Activated CD4-positive, alpha-beta T cell treated with anti-CD3 and anti-CD28 coated beads, Interleukin-2, amount 10 ng/mL, durations not matched to agents 24 days and 14 days (primary cell): Measurements from ENCODE around the gene BAK1. TPM values are rescaled to one million over a fixed set of nuclear protein-coding genes. Genes with fewer than 3 reads are reported as not detected.

Experiments used
- DNase-seq: peaks from one replicate; pipeline ENCODE4 v3.0.0; 2022
- H3K27ac Mint-ChIP-seq: one replicate; pipeline ENCODE4 v1.8.0; 2022; ENCODE audit warnings: mild to moderate bottlenecking, mixed read lengths
- H3K27me3 Mint-ChIP-seq: one replicate; pipeline ENCODE4 v1.8.0; 2022; ENCODE audit warnings: mixed read lengths
- H3K36me3 Mint-ChIP-seq: one replicate; pipeline ENCODE4 v1.8.0; 2022; ENCODE audit warnings: low read depth, mild to moderate bottlenecking, mixed read lengths
- H3K4me1 Mint-ChIP-seq: one replicate; pipeline ENCODE4 v1.8.0; 2021; ENCODE audit warnings: mixed read lengths
- H3K4me3 Mint-ChIP-seq: one replicate; pipeline ENCODE4 v1.8.0; 2022; ENCODE audit warnings: mild to moderate bottlenecking, moderate library complexity, mixed read lengths
- H3K9me3 Mint-ChIP-seq: one replicate; pipeline ENCODE4 v1.8.0; 2021; ENCODE audit warnings: mixed read lengths
- intact Hi-C: fragments of 100-400 bp; cut with micrococcal nuclease; formaldehyde crosslinking; loops from one replicate; pipeline ENCODE4 v1.15.1; 2023
- total RNA-seq: library from RNA; stranded (reverse); gene quantifications from 2 replicates; pipeline ENCODE4 v1.2.3, GENCODE V29; 2022

BAK1 gene
- total RNA-seq, 1 donor from 2014 or later = 54.7 TPM

DNA sequence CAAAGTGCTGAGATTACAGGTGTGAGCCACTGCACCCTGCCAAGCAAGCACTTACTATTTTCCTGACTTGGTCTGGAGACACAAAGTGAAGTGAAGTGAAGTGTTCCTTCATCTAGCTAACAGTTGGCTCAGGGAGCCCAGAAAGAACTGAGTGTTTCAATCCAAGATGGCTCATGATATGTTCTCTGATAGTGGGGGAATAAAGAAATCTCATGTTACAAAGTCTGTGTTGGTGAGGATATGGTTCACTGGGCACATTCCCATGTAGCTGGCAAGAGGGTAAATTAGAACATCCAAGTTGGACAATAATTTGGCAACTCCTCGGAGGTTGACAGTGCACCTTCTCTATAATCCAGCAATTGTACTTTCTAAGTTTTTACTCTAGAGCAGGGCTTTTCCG, 36.0 kb upstream of the BAK1 start:
- H3K4me1 Mint-ChIP-seq = peaks cover 22% of the 10 kb centered on the region
- no peaks in the 10 kb centered on the region for H3K9me3 Mint-ChIP-seq
- no peaks in the 10 kb centered on the region for H3K36me3 Mint-ChIP-seq
- DNase-seq = no peak
- H3K27ac Mint-ChIP-seq = no peak overlapping the region
- H3K27me3 Mint-ChIP-seq = no peaks in the 10 kb centered on the region
- intact Hi-C loops = no loop called here
- H3K4me3 Mint-ChIP-seq = no peak overlapping the region

DNA sequence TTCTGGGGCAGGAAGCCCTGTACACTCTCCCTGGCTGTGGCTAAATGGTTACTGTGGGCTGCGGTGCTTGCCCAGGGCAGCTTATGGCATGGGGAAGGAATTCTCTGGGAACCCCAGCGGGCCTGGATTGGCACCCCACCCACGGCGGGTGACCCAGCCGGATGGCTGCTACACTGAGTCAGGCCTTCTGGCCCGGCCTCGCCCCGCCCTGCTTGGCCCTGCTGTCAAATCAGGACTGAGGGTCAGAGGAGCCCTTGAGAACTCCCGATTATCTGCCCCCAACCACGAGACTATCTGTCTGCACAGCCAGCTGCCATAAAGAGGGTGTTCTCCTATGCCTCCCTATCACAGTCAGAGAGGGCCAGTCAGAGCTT, 33.7 kb upstream of the BAK1 start:
- Mint-ChIP-seq H3K4me3 (no peak overlapping the region), H3K9me3 (no peaks in the 10 kb centered on the region), H3K36me3 (no peaks in the 10 kb centered on the region), H3K27ac (no peak overlapping the region), H3K4me1 (peaks cover 5% of the 10 kb centered on the region), H3K27me3 (peaks cover 3% of the 10 kb centered on the region)
- intact Hi-C loops = no loop called here
- DNase-seq = no peak

DNA sequence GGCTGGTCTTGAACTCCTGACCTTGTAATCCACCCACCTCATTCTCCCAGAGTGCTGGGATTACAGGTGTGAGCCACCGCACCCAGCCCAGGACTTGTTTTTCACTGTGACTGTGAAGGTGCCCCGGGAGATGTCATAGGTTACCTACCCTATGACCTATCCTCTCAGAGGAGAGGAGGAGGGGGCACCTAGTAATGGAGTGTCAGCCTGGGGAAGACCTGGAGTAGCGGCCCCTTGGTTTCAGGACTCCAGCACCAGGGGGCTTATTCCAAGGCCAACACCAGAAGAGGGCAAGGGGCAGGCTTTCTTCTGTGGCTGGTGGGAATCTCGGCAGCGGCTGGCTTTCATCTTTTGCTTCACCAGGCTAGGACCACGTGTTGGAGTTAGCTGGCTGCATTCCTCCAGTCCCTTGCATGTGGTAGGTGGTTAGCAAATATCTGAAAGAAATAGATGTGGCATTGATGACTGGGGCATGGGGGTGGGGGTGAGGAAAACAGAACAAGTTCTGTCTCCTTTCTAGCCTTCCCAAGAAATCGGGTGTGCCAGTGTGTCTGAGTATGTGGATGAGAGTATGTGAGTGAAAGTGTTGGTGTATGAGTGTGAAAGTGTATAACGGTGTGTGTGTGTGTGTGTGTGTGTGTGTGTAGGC, 33.2 kb upstream of the BAK1 start:
- H3K4me3 Mint-ChIP-seq = no peak overlapping the region
- no peaks in the 10 kb centered on the region for H3K9me3 Mint-ChIP-seq
- H3K4me1 Mint-ChIP-seq = peaks cover 3% of the 10 kb centered on the region

DNA sequence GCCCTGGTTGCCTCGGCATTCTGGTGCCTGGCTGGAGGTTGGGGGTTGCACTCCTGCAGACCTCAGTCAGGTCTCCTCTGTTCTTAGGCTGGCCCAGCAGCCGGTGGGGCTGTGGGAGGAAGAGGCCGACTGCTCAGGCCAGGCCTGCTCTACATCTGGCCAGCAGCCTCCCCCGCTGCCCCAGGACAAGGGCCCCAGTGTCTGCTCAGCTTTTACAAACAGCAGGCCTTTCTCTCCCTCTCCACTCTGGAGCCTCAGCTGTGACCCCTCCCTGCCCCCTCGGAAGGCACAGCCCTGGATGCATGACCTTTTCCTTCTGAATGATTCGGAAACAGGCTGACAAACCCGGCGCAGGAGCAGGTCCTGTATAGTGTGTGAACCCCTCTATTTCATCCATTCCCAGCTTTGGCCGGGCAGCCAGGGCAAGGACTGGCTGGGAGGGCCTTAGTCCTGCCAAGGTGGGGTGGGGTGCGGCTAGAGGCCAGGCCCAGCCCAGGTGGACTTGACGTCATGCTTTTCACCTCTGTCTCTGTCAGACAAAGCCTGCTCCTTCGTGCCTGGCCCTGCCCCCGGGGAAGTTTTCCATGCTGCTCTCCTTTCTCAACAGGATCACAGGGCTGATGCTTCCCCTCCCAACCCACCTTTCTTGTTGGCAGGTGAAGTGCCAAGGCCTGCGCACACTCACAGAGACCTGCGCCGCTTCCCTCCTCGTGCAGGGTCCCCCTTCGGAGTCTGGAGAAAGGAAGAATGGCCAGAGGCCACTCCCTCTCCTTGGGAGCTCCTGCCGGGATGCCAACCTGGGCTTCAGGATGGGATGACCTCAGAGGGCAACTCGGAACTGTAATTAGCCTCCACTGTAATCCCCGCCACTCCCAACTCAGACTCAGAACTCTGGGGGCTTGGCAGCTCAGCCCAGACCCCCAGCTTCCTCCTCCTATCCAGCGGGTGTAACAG, 31.0 kb upstream of the BAK1 start:
- no peak for DNase-seq
- intact Hi-C loops = no loop called here
- no peak overlapping the region for H3K4me3 Mint-ChIP-seq
- H3K27me3 Mint-ChIP-seq = peaks cover 3% of the 10 kb centered on the region
- peaks cover 1% of the 10 kb centered on the region for H3K4me1 Mint-ChIP-seq
- H3K36me3 Mint-ChIP-seq = no peaks in the 10 kb centered on the region
- H3K9me3 Mint-ChIP-seq = no peaks in the 10 kb centered on the region
- H3K27ac Mint-ChIP-seq = no peak overlapping the region

More for the DNA sequence above, 33.2 kb upstream of the BAK1 start:
- Mint-ChIP-seq H3K27ac (no peak overlapping the region), H3K36me3 (no peaks in the 10 kb centered on the region), H3K27me3 (peaks cover 3% of the 10 kb centered on the region)
- intact Hi-C loops = no loop called here
- DNase-seq = no peak

DNA sequence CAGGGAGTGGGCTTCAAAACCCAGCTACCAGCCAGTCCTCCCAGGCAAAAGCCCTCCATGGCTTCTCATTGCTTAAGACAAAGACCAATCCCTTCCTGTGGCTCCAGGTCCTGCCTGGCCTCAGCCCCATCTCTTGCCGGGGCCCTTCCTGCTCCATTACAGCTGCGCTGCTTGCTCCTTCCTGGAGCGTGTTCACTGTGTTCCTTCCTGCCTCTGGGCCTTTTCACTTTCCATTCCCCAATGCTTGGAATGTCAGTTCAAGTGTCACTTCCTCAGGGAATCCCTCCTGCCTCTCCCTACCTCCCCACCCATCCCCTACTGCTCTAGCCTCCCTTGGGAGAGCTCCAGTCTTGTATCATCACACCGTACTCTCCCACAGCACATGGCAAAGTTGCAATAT, 30.0 kb upstream of the BAK1 start:
- no peak overlapping the region for H3K4me3 Mint-ChIP-seq
- H3K9me3 Mint-ChIP-seq = no peaks in the 10 kb centered on the region
- intact Hi-C loops = no loop called here
- peaks cover 5% of the 10 kb centered on the region for H3K27me3 Mint-ChIP-seq
- H3K36me3 Mint-ChIP-seq = no peaks in the 10 kb centered on the region
- H3K4me1 Mint-ChIP-seq = peaks cover 1% of the 10 kb centered on the region
- H3K27ac Mint-ChIP-seq = no peak overlapping the region
- no peak for DNase-seq

DNA sequence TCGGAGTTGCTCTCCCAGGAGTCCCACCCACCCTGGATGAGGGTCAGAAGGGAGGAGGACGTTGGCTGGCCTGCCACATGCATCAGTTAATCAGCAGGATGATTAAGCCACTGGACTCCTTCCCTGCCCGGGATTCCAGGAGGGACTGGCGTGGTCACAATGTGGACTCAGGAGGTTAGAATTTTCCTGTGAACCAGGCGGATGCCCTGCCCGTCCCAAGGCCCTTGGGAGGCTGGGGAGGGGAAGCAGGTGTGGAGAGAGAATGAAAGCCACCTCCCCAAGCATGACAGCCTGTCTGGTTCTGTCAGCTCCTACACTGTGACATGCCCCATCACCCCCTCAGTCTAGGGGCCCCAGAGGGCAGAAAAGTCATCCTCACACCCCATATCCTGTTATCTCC, 29.5 kb upstream of the BAK1 start:
- H3K4me1 Mint-ChIP-seq = peaks cover 1% of the 10 kb centered on the region
- no peak overlapping the region for H3K4me3 Mint-ChIP-seq
- H3K36me3 Mint-ChIP-seq = no peaks in the 10 kb centered on the region
- no peak for DNase-seq
- intact Hi-C loops = no loop called here
- H3K27ac Mint-ChIP-seq = no peak overlapping the region
- H3K9me3 Mint-ChIP-seq = no peaks in the 10 kb centered on the region
- peaks cover 5% of the 10 kb centered on the region for H3K27me3 Mint-ChIP-seq

DNA sequence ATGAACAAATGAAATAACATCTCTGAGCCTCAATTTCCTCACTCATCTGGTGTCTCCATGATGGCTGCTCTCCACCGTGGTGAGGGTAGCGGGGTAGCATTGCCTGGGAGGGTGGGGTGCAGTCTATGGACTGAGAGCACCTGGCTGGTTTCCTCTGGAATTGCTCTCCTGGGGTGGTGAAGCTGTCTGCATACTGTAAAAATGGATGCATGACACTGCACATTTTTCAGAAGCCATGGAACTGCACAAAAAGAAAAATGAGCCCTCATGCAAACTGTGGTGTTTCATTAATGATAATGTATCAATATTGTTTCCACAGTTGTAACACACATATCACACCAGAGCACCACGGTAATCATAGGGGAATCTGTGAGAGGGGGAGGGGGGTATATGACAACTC, 28.9 kb upstream of the BAK1 start:
- intact Hi-C loops = no loop called here
- DNase-seq = no peak
- Mint-ChIP-seq H3K27ac (no peak overlapping the region), H3K36me3 (no peaks in the 10 kb centered on the region), H3K4me3 (no peak overlapping the region), H3K9me3 (no peaks in the 10 kb centered on the region), H3K27me3 (peaks cover 6% of the 10 kb centered on the region), H3K4me1 (peaks cover 1% of the 10 kb centered on the region)

DNA sequence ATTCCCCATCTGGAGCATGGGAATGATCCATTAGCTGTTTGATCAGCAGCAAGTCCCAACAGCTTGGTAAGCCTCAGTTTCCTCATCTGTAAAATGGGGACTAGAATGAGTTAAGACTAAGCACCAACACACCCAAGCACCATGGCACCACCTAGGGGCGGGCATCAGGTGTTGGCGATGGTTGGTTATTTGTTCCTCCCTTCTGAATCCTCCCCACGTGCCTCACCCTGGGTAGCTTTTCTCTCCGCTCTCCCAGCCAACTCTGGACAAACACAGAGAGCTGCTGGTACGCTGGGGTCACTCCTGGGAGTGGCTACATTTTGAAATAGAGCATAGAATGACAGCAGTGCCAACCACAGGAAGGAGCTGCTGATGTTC, 27.7 kb upstream of the BAK1 start:
- intact Hi-C loops = no loop called here
- no peaks in the 10 kb centered on the region for H3K36me3 Mint-ChIP-seq
- peak overlapping the region; percentile 54 for H3K27ac Mint-ChIP-seq
- no peak overlapping the region for H3K4me3 Mint-ChIP-seq
- peak; percentile 78 for DNase-seq
- no peaks in the 10 kb centered on the region for H3K9me3 Mint-ChIP-seq
- peaks cover 11% of the 10 kb centered on the region for H3K27me3 Mint-ChIP-seq
- no peaks in the 10 kb centered on the region for H3K4me1 Mint-ChIP-seq

DNA sequence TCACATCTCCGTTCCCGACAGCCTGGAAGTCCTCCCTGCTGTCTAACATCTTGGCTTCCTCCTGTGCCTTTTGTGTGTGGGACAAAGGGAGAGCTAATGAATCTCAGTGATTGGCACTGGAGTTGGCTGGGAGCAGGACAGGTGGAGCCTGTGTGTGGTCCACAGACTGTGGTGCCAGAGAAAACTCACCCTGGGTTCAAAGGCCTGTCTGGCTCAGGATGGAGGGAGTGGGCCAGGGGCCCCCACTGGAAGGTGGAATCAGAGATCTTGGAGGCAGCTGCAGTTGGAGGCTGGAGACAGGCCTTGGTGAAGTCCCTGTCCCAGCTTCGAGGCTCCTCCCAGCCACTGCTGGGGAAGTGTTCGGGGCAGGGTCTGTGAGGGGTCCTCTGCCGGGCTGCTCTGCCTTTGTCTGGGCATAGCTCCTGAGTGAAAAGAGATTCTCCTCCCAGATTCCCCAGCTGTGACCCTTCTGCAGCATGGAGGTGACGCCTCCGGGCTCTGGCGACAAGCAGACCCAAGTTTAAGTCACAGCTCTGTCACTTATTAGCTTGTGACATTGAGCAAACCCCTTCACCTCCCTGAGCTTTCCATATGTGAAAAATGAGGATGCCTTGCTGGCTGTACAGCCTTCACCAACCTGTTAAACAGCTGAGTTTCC, 27.2 kb upstream of the BAK1 start:
- Mint-ChIP-seq H3K4me3 (no peak overlapping the region), H3K27ac (no peak overlapping the region), H3K9me3 (no peaks in the 10 kb centered on the region), H3K27me3 (peaks cover 12% of the 10 kb centered on the region), H3K36me3 (no peaks in the 10 kb centered on the region), H3K4me1 (no peaks in the 10 kb centered on the region)
- intact Hi-C loops = no loop called here
- DNase-seq = no peak

DNA sequence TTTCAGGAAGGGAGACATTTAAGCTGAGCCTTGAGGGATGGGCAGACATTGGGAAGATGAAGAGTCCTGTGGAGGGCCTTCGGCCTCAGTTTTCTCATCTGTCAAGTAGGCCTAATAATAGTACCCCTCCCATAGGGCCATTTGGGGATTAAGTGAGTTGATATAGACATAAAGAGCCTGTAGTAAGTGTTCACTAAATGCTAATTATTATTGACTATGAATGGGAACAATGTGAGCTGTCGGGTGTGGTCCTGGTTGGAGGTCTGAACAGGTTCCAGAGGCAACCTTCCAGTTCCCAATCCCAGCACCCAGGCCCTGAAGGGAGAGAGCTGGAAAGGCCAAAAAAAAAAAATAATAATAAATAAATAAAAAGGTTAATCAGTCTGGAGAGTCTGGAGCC, 26.6 kb upstream of the BAK1 start:
- Mint-ChIP-seq H3K4me3 (no peak overlapping the region), H3K9me3 (no peaks in the 10 kb centered on the region), H3K27ac (no peak overlapping the region), H3K4me1 (no peaks in the 10 kb centered on the region), H3K27me3 (peaks cover 14% of the 10 kb centered on the region), H3K36me3 (no peaks in the 10 kb centered on the region)
- no peak for DNase-seq
- intact Hi-C loops = no loop called here

DNA sequence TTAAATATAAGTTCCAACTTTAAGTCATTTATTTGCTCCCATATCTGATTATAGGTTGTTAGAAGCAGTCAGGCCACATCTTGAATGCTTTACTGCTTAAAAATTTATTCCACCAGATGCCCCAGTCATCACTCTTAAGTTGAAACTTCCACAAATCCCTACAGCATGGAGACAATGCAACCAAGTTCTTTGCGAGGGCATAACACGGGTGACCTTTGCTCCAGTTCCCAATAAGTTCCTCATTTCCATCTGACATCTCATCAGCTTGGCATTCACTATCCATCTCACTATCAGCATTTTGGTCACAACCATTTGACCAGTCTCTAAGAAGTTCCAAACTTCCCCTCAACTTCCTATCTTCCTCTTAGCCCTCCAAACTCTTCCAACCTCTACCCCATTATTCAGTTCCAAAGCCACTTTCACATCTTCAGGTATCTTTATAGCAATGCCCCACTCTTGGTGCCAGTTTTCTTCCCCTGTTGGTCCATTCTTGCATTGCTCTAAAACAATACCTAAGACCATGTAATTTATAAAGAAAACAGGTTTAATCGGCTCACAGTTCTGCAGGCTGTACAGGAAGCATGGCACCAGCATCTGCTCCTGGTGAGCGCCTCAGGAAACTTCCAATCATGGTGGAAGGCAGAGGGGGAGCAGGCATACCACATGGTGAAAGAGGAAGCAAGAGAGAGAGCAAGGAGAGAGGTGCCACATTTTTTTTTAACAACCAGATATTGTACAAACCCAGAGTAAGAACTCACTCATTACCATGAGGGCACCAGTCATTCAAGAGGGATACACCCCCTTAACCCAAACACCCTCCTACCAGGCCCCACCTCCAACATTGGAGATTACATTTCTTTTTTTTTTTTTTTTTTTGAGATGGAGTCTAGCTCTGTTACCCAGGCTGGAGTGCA, 25.1 kb upstream of the BAK1 start:
- Mint-ChIP-seq H3K27ac (no peak overlapping the region), H3K4me1 (no peaks in the 10 kb centered on the region), H3K27me3 (peaks cover 17% of the 10 kb centered on the region), H3K9me3 (no peaks in the 10 kb centered on the region), H3K4me3 (no peak overlapping the region), H3K36me3 (no peaks in the 10 kb centered on the region)
- DNase-seq = no peak
- intact Hi-C loops = no loop called here

DNA sequence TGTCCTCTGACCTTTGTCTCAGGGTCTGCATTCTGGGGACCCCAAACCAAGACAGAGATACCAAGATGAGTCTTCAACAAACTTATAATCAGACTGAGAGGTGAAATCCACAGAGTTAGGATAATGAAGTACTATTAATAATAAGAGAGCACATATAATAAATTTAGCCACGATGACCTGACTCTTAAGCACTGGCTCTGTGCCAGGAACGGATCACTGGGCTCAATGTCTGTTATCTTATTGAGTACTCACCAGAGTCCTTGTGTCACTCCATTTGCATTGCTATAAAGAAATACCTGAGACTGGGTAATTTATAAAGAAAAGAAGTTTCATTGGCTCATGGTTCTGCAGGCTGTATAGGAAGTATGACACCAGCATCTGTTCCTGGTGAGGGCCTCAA, 22.1 kb upstream of the BAK1 start:
- no peaks in the 10 kb centered on the region for H3K9me3 Mint-ChIP-seq
- intact Hi-C loops = no loop called here

DNA sequence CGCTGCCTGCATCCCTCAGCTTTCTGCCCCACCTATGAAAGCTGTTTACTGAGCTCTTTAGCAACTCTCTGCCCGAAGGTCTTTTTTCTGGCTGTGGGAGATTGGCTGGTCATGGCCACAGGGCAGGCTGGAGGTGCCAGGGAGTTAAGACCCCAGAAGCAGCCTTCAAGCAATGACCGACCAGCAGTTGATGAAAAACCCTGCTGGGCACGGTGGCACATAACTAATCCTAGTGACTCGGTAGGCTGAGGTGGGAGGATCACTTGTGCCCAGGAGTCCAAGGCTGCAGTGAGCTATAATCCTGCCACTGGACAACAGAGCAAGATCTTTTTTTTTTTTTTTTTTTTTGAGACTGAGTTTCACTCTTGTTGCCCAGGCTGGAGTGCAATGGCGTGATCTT, 20.7 kb upstream of the BAK1 start:
- no peaks in the 10 kb centered on the region for H3K9me3 Mint-ChIP-seq
- H3K27me3 Mint-ChIP-seq = peaks cover 18% of the 10 kb centered on the region
- intact Hi-C loops = no loop called here
- DNase-seq = no peak
- no peak overlapping the region for H3K27ac Mint-ChIP-seq
- no peaks in the 10 kb centered on the region for H3K36me3 Mint-ChIP-seq
- H3K4me3 Mint-ChIP-seq = no peak overlapping the region
- peaks cover 8% of the 10 kb centered on the region for H3K4me1 Mint-ChIP-seq

More for the DNA sequence above, 22.1 kb upstream of the BAK1 start:
- no peak for DNase-seq
- H3K27me3 Mint-ChIP-seq = peaks cover 18% of the 10 kb centered on the region
- peaks cover 1% of the 10 kb centered on the region for H3K4me1 Mint-ChIP-seq
- no peaks in the 10 kb centered on the region for H3K36me3 Mint-ChIP-seq
- no peak overlapping the region for H3K4me3 Mint-ChIP-seq
- no peak overlapping the region for H3K27ac Mint-ChIP-seq
